Gastroesophageal sphincter (tissue), 4 donors: ENCODE data around the gene WDSUB1. TPM values are rescaled to one million over a fixed set of nuclear protein-coding genes. Genes with fewer than 3 reads are reported as not detected.

Experiments
- ATAC-seq: fragments of 150-250 bp; one replicate; pipeline ENCODE4 v1.9.1; 2016; ENCODE audit warnings: mild to moderate bottlenecking, moderate library complexity
- H3K27ac ChIP-seq, 4 donors: fragments of 200-600 bp; sonication (generic) in 3 of 4; 1 replicate in 3 of 4; 2 replicates in 1 of 4; pipeline ENCODE4 v1.5.1; 2016 to 2019
- H3K27me3 ChIP-seq: fragments of 200-600 bp; sonication (generic); one replicate; pipeline ENCODE4 v1.5.1; 2019
- H3K36me3 ChIP-seq, 2 donors: fragments of 200-600 bp; sonication (generic); one replicate each; pipeline ENCODE4 v1.5.1; 2019; ENCODE audit warnings: control low read depth in 1 of 2
- H3K4me1 ChIP-seq, 3 donors: fragments of 200-600 bp; sonication (generic); 1 replicate in 2 of 3; 2 replicates in 1 of 3; pipeline ENCODE4 v1.5.1; 2016 to 2019; ENCODE audit warnings: control low read depth in 2 of 3
- H3K4me3 ChIP-seq, 2 donors: fragments of 200-600 bp; sonication (generic); one replicate each; pipeline ENCODE4 v1.5.1; 2019; ENCODE audit warnings: mild to moderate bottlenecking in 1 of 2, moderate library complexity in 1 of 2
- H3K9me3 ChIP-seq, 3 donors: fragments of 200-600 bp; sonication (generic); one replicate each; pipeline ENCODE4 v1.5.1; 2017 to 2019; ENCODE audit warnings: control low read depth in 2 of 3
- EP300 ChIP-seq: sonication (generic); formaldehyde crosslinking; IDR thresholded peaks from one replicate; pipeline ENCODE4 v1.6.1; 2017; ENCODE audit warnings: antibody characterized with exemption, mild to moderate bottlenecking
- POLR2A ChIP-seq, 2 donors: fragments of 450-650 bp; IDR thresholded peaks; one replicate each; pipeline ENCODE4 v1.6.1; 2017; ENCODE audit warnings: antibody characterized with exemption in 2 of 2, mild to moderate bottlenecking in 2 of 2, moderate library complexity in 1 of 2
- POLR2AphosphoS5 ChIP-seq: sonication (generic); formaldehyde crosslinking; IDR thresholded peaks from one replicate; pipeline ENCODE4 v1.6.1; 2017; ENCODE audit warnings: antibody characterized with exemption
- WGBS, 2 donors: methylation state at CpG; one replicate each; pipeline ENCODE4 v1.1.5; 2018; ENCODE audit warnings: low coverage in 1 of 2; 5-methylcytosine and 5-hydroxymethylcytosine counted together
- total RNA-seq, 4 donors: library from RNA; depleted of rRNA; stranded (reverse); fragments of >200 nt; gene quantifications; one replicate each; pipeline ENCODE4 v1.1.0, GENCODE V29; 2016
- TF ChIP-seq, protein P1 (sequence below), 4 experiments: fragments of 200-600 bp in 2 of 4; fragments of 450-650 bp in 2 of 4; sonication (generic) in 1 of 4; IDR thresholded peaks; one replicate each; pipeline ENCODE4 v1.5.1; 2017 to 2019; ENCODE audit warnings: antibody characterized with exemption in 4 of 4, mild to moderate bottlenecking in 2 of 4, moderate library complexity in 2 of 4

Gene WDSUB1
- total RNA-seq, 4 donors from 2014 or later = 5.3 to 11.1 (median 5.9) TPM

DNA sequence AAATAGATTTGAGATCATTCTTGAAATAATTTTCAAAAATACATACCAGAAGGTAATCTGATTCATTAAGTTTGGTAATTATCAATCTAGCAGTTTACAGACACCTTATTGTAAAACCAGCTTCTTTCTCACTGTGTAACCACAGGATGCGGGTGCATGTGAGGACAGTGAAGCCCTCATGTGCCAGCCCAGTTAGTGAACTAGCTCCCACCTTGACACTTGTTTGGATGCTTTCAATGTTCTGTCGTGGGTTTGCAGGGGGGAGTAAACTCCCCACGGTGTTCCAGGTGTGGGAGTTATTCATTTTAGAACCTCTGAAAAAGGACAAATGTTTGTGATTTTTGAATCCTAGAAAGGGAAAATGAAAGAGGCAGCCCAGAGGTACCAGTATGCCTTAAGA is 59.0 kb downstream of the WDSUB1 start:
- Histone ChIP-seq H3K4me1 (peaks cover 0 to 10% (median 0%) of the 10 kb centered on the region in 3 donors), H3K4me3 (no peak overlapping the region), H3K36me3 (peaks cover 0 to 92% of the 10 kb centered on the region in 2 donors), H3K27me3 (no peaks in the 10 kb centered on the region), H3K9me3 (no peaks in the 10 kb centered on the region), H3K27ac (peak overlapping the region in 1 of 4 donors; percentile 1)
- 57 to 88% methylated on average over 1 to 3 of the region's 3 CpGs for WGBS, 2 donors
- ATAC-seq = no peak
- TF ChIP-seq POLR2AphosphoS5 (no peak), EP300 (no peak), POLR2A (IDR thresholded peaks at IDR 0.05) (no peak)
- TF ChIP-seq, protein P1, sequence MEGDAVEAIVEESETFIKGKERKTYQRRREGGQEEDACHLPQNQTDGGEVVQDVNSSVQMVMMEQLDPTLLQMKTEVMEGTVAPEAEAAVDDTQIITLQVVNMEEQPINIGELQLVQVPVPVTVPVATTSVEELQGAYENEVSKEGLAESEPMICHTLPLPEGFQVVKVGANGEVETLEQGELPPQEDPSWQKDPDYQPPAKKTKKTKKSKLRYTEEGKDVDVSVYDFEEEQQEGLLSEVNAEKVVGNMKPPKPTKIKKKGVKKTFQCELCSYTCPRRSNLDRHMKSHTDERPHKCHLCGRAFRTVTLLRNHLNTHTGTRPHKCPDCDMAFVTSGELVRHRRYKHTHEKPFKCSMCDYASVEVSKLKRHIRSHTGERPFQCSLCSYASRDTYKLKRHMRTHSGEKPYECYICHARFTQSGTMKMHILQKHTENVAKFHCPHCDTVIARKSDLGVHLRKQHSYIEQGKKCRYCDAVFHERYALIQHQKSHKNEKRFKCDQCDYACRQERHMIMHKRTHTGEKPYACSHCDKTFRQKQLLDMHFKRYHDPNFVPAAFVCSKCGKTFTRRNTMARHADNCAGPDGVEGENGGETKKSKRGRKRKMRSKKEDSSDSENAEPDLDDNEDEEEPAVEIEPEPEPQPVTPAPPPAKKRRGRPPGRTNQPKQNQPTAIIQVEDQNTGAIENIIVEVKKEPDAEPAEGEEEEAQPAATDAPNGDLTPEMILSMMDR (IDR thresholded peaks at IDR 0.05) = no peak

DNA sequence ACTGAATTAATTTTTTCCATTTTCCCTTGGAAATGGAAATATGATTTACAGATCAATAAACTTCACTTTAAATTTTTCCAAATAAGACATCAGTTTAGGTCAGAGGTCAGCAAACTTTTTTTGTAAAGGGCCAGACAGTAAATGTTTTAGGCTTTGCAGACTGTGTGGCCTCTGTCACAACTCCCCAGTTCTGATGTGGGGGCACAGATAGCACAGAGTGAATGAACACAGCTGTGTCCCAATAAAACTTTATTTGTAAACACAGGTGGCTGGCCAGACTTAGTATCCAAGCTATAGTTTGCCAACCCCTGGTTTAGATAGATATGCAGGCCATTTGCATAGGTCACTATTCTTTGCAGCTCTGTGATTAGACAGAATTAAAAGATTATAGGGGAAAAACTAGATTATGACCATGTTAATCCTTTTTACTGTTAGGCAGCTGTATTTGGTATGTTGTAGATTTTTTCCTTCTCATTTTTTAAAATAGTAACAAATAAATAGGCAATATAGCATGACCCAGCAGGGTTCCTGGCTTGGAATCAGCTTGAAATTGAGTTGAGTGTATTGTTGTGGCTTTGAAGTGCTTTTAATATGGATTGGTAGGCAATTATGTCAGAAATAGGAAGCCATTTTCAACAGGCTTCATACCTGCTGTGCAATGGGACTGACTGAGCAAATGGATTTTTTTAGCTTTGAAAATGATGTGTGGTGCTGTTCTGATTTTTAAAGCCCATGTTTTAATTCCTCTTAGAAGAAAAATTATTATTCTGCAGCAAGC is 59.7 kb downstream of the WDSUB1 start:
- H3K4me1 ChIP-seq = peaks cover 0 to 6% (median 0%) of the 10 kb centered on the region in 3 donors
- ATAC-seq = no peak
- peaks cover 0 to 97% of the 10 kb centered on the region in 2 donors for H3K36me3 ChIP-seq
- H3K27me3 ChIP-seq = no peaks in the 10 kb centered on the region
- no peak overlapping the region for H3K4me3 ChIP-seq
- no peaks in the 10 kb centered on the region for H3K9me3 ChIP-seq
- TF ChIP-seq POLR2AphosphoS5 = no peak
- TF ChIP-seq POLR2A (IDR thresholded peaks at IDR 0.05) = no peak
- no peak for TF ChIP-seq EP300
- TF ChIP-seq, protein P1 (IDR thresholded peaks at IDR 0.05) = no peak
- H3K27ac ChIP-seq = peak overlapping the region in 1 of 4 donors; percentile 41

DNA sequence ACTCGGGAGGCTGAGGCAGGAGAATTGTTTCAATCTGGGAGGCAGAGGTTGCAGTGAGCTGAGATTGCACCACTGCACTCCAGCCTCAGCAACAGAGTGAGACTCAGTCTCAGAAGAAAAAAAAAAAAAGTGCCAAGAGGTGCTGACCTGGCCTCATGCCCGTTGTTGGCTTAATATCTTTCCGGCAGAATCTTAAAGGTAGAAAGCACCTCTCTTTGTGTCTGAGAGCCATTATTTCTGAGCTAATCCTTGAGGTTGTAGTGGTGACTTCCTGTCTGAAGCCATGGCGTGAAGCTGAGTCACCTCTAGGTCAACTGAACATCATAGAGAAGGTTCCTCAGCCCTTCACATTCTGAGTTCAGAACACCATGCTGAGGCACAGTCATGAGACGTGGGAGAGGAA is 60.4 kb downstream of the WDSUB1 start:
- ATAC-seq = peak; percentile 55
- Histone ChIP-seq H3K27ac (peak overlapping the region in 2 of 4 donors; percentile 41 to 53), H3K4me1 (peaks cover 0 to 6% (median 0%) of the 10 kb centered on the region in 3 donors), H3K36me3 (peaks cover 0 to 97% of the 10 kb centered on the region in 2 donors), H3K27me3 (no peaks in the 10 kb centered on the region), H3K4me3 (no peak overlapping the region), H3K9me3 (no peaks in the 10 kb centered on the region)
- no peak for TF ChIP-seq POLR2AphosphoS5
- no peak for TF ChIP-seq EP300
- TF ChIP-seq, protein P1 (IDR thresholded peaks at IDR 0.05) = no peak
- TF ChIP-seq POLR2A (IDR thresholded peaks at IDR 0.05) = no peak
- WGBS, 2 donors = 66 to 75% methylated on average over 4 to 5 of the region's 5 CpGs

DNA sequence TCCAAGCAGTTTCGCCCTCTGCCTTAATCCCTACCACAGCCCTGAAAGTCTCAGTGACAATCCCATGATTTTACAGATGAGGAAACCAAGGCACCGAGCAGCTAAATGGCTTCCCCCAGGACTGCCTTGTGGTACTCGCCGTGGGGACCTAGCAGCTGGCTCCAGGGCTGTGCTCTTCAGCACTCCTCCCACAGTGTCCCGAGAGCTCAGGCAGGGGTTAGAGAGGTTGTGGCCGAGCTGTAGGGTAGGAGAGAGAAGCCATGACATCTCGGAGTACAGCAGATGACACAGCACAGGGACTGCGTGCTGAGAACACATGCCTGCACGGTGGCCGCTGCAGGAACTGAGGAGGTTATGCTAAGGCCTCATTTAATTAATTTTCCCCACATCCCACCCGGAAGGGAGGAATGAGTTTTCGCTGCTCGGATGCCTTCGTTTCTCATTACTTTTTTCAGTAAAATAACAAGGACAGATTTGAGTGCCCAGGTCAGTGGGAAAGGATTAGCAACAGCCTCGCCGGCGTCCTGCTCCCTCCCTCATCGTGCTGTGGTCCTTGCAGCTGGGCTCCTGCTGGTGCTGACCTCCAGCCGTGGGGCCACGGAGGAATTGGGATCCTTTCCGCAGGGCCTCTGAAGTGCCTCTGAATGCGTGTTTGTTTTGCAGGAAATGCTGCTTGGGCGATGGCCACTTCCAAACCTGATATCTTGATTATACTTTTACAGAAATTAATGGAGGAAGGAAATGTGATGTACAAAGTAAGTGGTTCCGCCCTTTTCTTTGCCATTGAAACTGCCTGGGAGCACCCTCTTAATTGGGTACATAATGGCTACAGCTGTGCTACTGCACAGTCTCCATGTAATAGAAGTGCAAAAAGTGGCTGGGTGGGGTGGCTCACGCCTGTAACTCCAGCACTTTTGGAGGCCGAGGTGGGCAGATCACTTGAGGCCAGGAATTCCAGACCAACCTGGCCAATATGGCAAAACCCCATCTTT is 61.2 kb downstream of the WDSUB1 start:
- ATAC-seq = no peak
- H3K27me3 ChIP-seq = no peaks in the 10 kb centered on the region
- TF ChIP-seq POLR2A (IDR thresholded peaks at IDR 0.05) = no peak
- TF ChIP-seq, protein P1 (IDR thresholded peaks at IDR 0.05) = no peak
- no peak for TF ChIP-seq EP300
- TF ChIP-seq POLR2AphosphoS5 = no peak
- 65 to 84% methylated on average over 7 to 22 of the region's 26 CpGs for WGBS, 2 donors
- peaks cover 0 to 6% (median 0%) of the 10 kb centered on the region in 3 donors for H3K4me1 ChIP-seq
- H3K4me3 ChIP-seq = no peak overlapping the region
- H3K36me3 ChIP-seq = peaks cover 0 to 97% of the 10 kb centered on the region in 2 donors
- H3K9me3 ChIP-seq = no peaks in the 10 kb centered on the region
- peak overlapping the region in 3 of 4 donors; percentile 41 to 53 (median 44) for H3K27ac ChIP-seq
